ENCODE measurements around the gene WASL. TPM values are rescaled to one million over a fixed set of nuclear protein-coding genes. Genes with fewer than 3 reads are reported as not detected.

The WASL gene
- total and polyA plus RNA-seq, 2 of the 13 experiments (the other 11 are each of a cell fraction or from before 2014, with no cell fraction given) = 7.9 to 12.8 TPM

GRCh38 chr7:123661765-123662164, 87.0 kb downstream of the WASL start:
- no peaks in the 10 kb centered on the region for H3K36me3 ChIP-seq (replicated peaks in 1 of 2; ENCODE audit: control insufficient read depth in 1 of 2, insufficient read depth in 2 of 2, low read length in 2 of 2)
- H3K4me2 ChIP-seq (ENCODE audit: low read depth, low read length) = no peak overlapping the region
- no peak for FAIRE-seq
- TF ChIP-seq PAWR (CRISPR knock-in tag; IDR thresholded peaks at IDR 0.05; ENCODE audit: borderline replicate concordance) (no peak), ZNF512 (CRISPR knock-in tag; IDR thresholded peaks at IDR 0.05) (no peak), MIXL1 (CRISPR knock-in tag; IDR thresholded peaks at IDR 0.05) (no peak), ZNF20 (CRISPR knock-in tag; IDR thresholded peaks at IDR 0.05) (no peak), ZEB1 (IDR thresholded peaks at IDR 0.05; ENCODE audit: insufficient replicate concordance, low read depth) (no peak), POLR2AphosphoS2 (IDR thresholded peaks at IDR 0.05; ENCODE audit: low read depth, low read length) (no peak), ZSCAN9 (CRISPR knock-in tag; IDR thresholded peaks at IDR 0.05; ENCODE audit: borderline replicate concordance) (no peak), POGK (CRISPR knock-in tag; conservative IDR thresholded peaks at IDR 0.05) (no peak), ZMAT5 (CRISPR knock-in tag; IDR thresholded peaks at IDR 0.05; ENCODE audit: borderline replicate concordance, low read depth) (no peak), SMARCC2 (IDR thresholded peaks at IDR 0.05) (no peak), CSRNP2 (CRISPR knock-in tag; conservative IDR thresholded peaks at IDR 0.05; ENCODE audit: low read depth) (no peak), ZNF615 (CRISPR knock-in tag; IDR thresholded peaks at IDR 0.05; ENCODE audit: borderline replicate concordance) (no peak), E2F2 (CRISPR knock-in tag; IDR thresholded peaks at IDR 0.05; ENCODE audit: borderline replicate concordance) (no peak)
- ChIA-PET CTCF (ENCODE audit: low intra/inter-chr PET ratio, low total read pairs) (no interaction called here), POLR2A (no interaction called here)
- intact Hi-C loops (cut with micrococcal nuclease; ENCODE audit: unreplicated experiment) = no loop called here
- H2AFZ ChIP-seq (ENCODE audit: low read length) = no peak overlapping the region
- H3K79me2 ChIP-seq (ENCODE audit: insufficient read depth, low read length) = no peaks in the 10 kb centered on the region
- DNase-seq (ENCODE audit: low spot score) = no peak
- in situ Hi-C loops (cut with HindIII; ENCODE audit: extremely low pct_ligation_motif_present, low pct_unique_long_range_greater_than_20kb) = no loop called here
- H3K27me3 ChIP-seq (ENCODE audit: control insufficient read depth in 1 of 2, insufficient read depth in 2 of 2, low read length in 2 of 2) = no peaks in the 10 kb centered on the region; a peak in 1 of 5 replicates
- no TSS peak for BruUV-seq (replicated peaks)
- no peak overlapping the region for H3K27ac ChIP-seq (ENCODE audit: extremely low read length, insufficient read depth, low read length)
- no peaks in the 10 kb centered on the region for H3K4me1 ChIP-seq (ENCODE audit: insufficient read depth, low read length)
- no peak overlapping the region for H3K9ac ChIP-seq (ENCODE audit: insufficient read depth, low read depth, low read length)
- no peaks in the 10 kb centered on the region for H3K9me3 ChIP-seq (ENCODE audit: low read length)
- no peaks in the 10 kb centered on the region for H4K20me1 ChIP-seq (ENCODE audit: insufficient read depth, low read length)
- WGBS (ENCODE audit: low lambda C conversion rate) = 38% methylated on average over 1 of the region's 1 CpG
- H3K4me3 ChIP-seq (replicated peaks in 1 of 3; ENCODE audit: insufficient read depth in 1 of 3, low read depth in 2 of 3, low read length in 3 of 3) = no peak overlapping the region
- no peak for ATAC-seq
